HepG2 (cell line): ENCODE data around the gene PTPRH. TPM values are rescaled to one million over a fixed set of nuclear protein-coding genes. Genes with fewer than 3 reads are reported as not detected.

Source experiments
- ARNTL ChIP-seq: sonication (generic); formaldehyde crosslinking; IDR thresholded peaks from 2 replicates; pipeline ENCODE4 v1.4.0; 2020; ENCODE audit warnings: mild to moderate bottlenecking, missing genetic modification reagents
- ATM ChIP-seq: fragments of 450-650 bp; IDR thresholded peaks from 2 replicates; pipeline ENCODE4 v1.7.1; 2017; ENCODE audit warnings: mild to moderate bottlenecking, borderline replicate concordance
- CBFB ChIP-seq: sonication (generic); formaldehyde crosslinking; IDR thresholded peaks from 2 replicates; pipeline ENCODE4 v1.4.0; 2020; ENCODE audit warnings: missing genetic modification reagents
- ELF1 ChIP-seq: sonication (generic); formaldehyde crosslinking; IDR thresholded peaks from 2 replicates; pipeline ENCODE4 v1.4.0; 2020; ENCODE audit warnings: missing genetic modification reagents
- HNRNPL ChIP-seq: fragments of 200-400 bp; formaldehyde crosslinking; IDR thresholded peaks from 2 replicates; pipeline ENCODE4 v1.6.1; 2017; ENCODE audit warnings: mild to moderate bottlenecking, low read depth, low read length
- KLF11 ChIP-seq: IDR thresholded peaks from 2 replicates; pipeline ENCODE4 v1.6.1; 2016; ENCODE audit warnings: missing compliant biosample characterization
- MIXL1 ChIP-seq: IDR thresholded peaks from 2 replicates; pipeline ENCODE4 v1.6.1; 2016
- MYC ChIP-seq: sonication (generic); formaldehyde crosslinking; IDR thresholded peaks from 2 replicates; pipeline ENCODE4 v1.9.0; 2021; ENCODE audit warnings: missing genetic modification reagents, borderline replicate concordance
- PPARG ChIP-seq: conservative IDR thresholded peaks from 2 replicates; pipeline ENCODE4 v1.6.1; 2016; ENCODE audit warnings: missing biosample characterization, missing genetic modification reagents
- SAP130 ChIP-seq: IDR thresholded peaks from 2 replicates; pipeline ENCODE4 v1.6.1; 2016; ENCODE audit warnings: low read depth
- SPEN ChIP-seq: sonication (generic); formaldehyde crosslinking; IDR thresholded peaks from 2 replicates; pipeline ENCODE4 v1.5.1; 2020; ENCODE audit warnings: low read depth, mild to moderate bottlenecking, missing genetic modification reagents
- SUZ12 ChIP-seq: fragments of 150-350 bp; IDR thresholded peaks from 2 replicates; pipeline ENCODE4 v1.6.1; 2014; ENCODE audit warnings: low read depth, low read length
- TCF7L2 ChIP-seq: IDR thresholded peaks from 2 replicates; pipeline ENCODE4 v1.6.1; 2011; ENCODE audit warnings: mild to moderate bottlenecking, low read depth, low read length, moderate library complexity
- TP53 ChIP-seq: sonication (generic); formaldehyde crosslinking; conservative IDR thresholded peaks from 2 replicates; pipeline ENCODE4 v1.4.0; 2020; ENCODE audit warnings: missing genetic modification reagents
- XRCC5 ChIP-seq: fragments of 200-400 bp; formaldehyde crosslinking; optimal IDR thresholded peaks from 2 replicates; pipeline ENCODE3; 2017; ENCODE audit warnings: mild to moderate bottlenecking, low read length
- ZC3H13 ChIP-seq: sonication (generic); formaldehyde crosslinking; IDR thresholded peaks from 2 replicates; pipeline ENCODE4 v1.8.1; 2023; ENCODE audit warnings: mild to moderate bottlenecking, missing genetic modification reagents, moderate library complexity
- ZNF225 ChIP-seq: sonication (generic); formaldehyde crosslinking; IDR thresholded peaks from 2 replicates; pipeline ENCODE4 v1.4.0; 2020; ENCODE audit warnings: mild to moderate bottlenecking, missing genetic modification reagents
- ZNF782 ChIP-seq: sonication (generic); formaldehyde crosslinking; IDR thresholded peaks from 2 replicates; pipeline ENCODE4 v1.4.0; 2020; ENCODE audit warnings: missing genetic modification reagents, mild to moderate bottlenecking, borderline replicate concordance
- ZSCAN22 ChIP-seq: sonication (generic); formaldehyde crosslinking; IDR thresholded peaks from 2 replicates; pipeline ENCODE4 v1.4.0; 2020; ENCODE audit warnings: mild to moderate bottlenecking, missing genetic modification reagents
- ZSCAN30 ChIP-seq: sonication (generic); formaldehyde crosslinking; IDR thresholded peaks from 2 replicates; pipeline ENCODE4 v1.5.0; 2020; ENCODE audit warnings: mild to moderate bottlenecking, missing genetic modification reagents
- polyA plus RNA-seq, 8 experiments: library from polyadenylated mRNA; depleted of rRNA in 3 of 8; stranded (reverse) in 7 of 8; unstranded in 1 of 8; fragments of >200 nt; fragmentation: Illumina TruSeq in 4 of 8; extraction: Trizol in 4 of 8; gene quantifications; 2 replicates each; pipeline versions ENCODE4 v1.2.1 to v1.2.3, GENCODE V29; 2011 to 2016; ENCODE audit warnings: low read depth in 4 of 8, missing spikeins in 1 of 8, mixed read lengths in 1 of 8; ENCODE audit not compliant: insufficient read depth in 1 of 8
- total RNA-seq, 5 experiments: library from RNA; depleted of rRNA; stranded (reverse); fragments of >200 nt; fragmentation: Illumina TruSeq; extraction: Trizol; gene quantifications; 2 replicates each; pipeline ENCODE4 v1.2.3, GENCODE V29; 2016; ENCODE audit warnings: low read depth in 1 of 5
- TF ChIP-seq, protein P1 (sequence below): sonication (generic); formaldehyde crosslinking; IDR thresholded peaks from 2 replicates; pipeline ENCODE4 v1.5.0; 2020; ENCODE audit warnings: mild to moderate bottlenecking, missing genetic modification reagents
- TF ChIP-seq, protein P2 (sequence below): IDR thresholded peaks from 2 replicates; pipeline ENCODE4 v1.6.1; 2016; ENCODE audit warnings: missing genetic modification reagents, missing compliant biosample characterization
- TF ChIP-seq, protein P3 (sequence below): sonication (generic); formaldehyde crosslinking; IDR thresholded peaks from 2 replicates; pipeline ENCODE4 v1.8.1; 2022; ENCODE audit warnings: low read depth, mild to moderate bottlenecking, missing genetic modification reagents

PTPRH gene
- total and polyA plus RNA-seq, 2 of the 13 experiments (the other 11 are each of a cell fraction or from before 2014, with no cell fraction given): 14.7 to 125 TPM

GRCh38 chr19:55165952-55166529, 43.3 kb downstream of the PTPRH start (continued):
- TF ChIP-seq XRCC5 (peak; percentile 51), SPEN (0 out of 2 replicates have a peak, but pooled peaks have one; percentile 22), SUZ12 (peak; percentile 85), ZSCAN22 (CRISPR knock-in tag) (no peak), SAP130 (CRISPR knock-in tag) (no peak), KLF11 (no peak), CBFB (peak; percentile 44; the same call in 1 of the 2 replicates), TCF7L2 (no peak), HNRNPL (0 out of 2 replicates have a peak, but pooled peaks have one; percentile 41), ZNF782 (CRISPR knock-in tag) (0 out of 2 replicates have a peak, but pooled peaks have one; percentile 57), PPARG (no peak), ZSCAN30 (CRISPR knock-in tag) (no peak), MIXL1 (0 out of 2 replicates have a peak, but pooled peaks have one; percentile 37), TP53 (CRISPR knock-in tag) (no peak; the same call in 1 of the 2 replicates), ARNTL (CRISPR knock-in tag) (no peak), MYC (CRISPR knock-in tag) (no peak), ELF1 (CRISPR knock-in tag) (peak; percentile 62; the same call in 1 of the 2 replicates), ZNF225 (no peak; the same call in 1 of the 2 replicates), ZC3H13 (no peak), ATM (no peak)
- TF ChIP-seq, protein P1, sequence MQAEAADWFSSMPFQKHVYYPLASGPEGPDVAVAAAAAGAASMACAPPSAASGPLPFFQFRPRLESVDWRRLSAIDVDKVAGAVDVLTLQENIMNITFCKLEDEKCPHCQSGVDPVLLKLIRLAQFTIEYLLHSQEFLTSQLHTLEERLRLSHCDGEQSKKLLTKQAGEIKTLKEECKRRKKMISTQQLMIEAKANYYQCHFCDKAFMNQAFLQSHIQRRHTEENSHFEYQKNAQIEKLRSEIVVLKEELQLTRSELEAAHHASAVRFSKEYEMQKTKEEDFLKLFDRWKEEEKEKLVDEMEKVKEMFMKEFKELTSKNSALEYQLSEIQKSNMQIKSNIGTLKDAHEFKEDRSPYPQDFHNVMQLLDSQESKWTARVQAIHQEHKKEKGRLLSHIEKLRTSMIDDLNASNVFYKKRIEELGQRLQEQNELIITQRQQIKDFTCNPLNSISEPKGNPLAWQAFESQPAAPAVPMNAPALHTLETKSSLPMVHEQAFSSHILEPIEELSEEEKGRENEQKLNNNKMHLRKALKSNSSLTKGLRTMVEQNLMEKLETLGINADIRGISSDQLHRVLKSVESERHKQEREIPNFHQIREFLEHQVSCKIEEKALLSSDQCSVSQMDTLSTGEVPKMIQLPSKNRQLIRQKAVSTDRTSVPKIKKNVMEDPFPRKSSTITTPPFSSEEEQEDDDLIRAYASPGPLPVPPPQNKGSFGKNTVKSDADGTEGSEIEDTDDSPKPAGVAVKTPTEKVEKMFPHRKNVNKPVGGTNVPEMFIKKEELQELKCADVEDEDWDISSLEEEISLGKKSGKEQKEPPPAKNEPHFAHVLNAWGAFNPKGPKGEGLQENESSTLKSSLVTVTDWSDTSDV: peak; percentile 61; the same call in 1 of the 2 replicates
- TF ChIP-seq, protein P2, sequence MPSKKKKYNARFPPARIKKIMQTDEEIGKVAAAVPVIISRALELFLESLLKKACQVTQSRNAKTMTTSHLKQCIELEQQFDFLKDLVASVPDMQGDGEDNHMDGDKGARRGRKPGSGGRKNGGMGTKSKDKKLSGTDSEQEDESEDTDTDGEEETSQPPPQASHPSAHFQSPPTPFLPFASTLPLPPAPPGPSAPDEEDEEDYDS: 0 out of 2 replicates have a peak, but pooled peaks have one; percentile 4
- TF ChIP-seq, protein P3, sequence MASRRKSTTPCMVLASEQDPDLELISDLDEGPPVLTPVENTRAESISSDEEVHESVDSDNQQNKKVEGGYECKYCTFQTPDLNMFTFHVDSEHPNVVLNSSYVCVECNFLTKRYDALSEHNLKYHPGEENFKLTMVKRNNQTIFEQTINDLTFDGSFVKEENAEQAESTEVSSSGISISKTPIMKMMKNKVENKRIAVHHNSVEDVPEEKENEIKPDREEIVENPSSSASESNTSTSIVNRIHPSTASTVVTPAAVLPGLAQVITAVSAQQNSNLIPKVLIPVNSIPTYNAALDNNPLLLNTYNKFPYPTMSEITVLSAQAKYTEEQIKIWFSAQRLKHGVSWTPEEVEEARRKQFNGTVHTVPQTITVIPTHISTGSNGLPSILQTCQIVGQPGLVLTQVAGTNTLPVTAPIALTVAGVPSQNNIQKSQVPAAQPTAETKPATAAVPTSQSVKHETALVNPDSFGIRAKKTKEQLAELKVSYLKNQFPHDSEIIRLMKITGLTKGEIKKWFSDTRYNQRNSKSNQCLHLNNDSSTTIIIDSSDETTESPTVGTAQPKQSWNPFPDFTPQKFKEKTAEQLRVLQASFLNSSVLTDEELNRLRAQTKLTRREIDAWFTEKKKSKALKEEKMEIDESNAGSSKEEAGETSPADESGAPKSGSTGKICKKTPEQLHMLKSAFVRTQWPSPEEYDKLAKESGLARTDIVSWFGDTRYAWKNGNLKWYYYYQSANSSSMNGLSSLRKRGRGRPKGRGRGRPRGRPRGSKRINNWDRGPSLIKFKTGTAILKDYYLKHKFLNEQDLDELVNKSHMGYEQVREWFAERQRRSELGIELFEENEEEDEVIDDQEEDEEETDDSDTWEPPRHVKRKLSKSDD (CRISPR knock-in tag): no peak
